Gastroesophageal sphincter (tissue), 4 donors: Measurements from ENCODE around the gene GFPT2. TPM values are rescaled to one million over a fixed set of nuclear protein-coding genes. Genes with fewer than 3 reads are reported as not detected.

ENCODE experiments used
- ATAC-seq: fragments of 150-250 bp; one replicate; pipeline ENCODE4 v1.9.1; 2016; ENCODE audit warnings: mild to moderate bottlenecking, moderate library complexity
- H3K27ac ChIP-seq, 4 donors: fragments of 200-600 bp; sonication (generic) in 3 of 4; 1 replicate in 3 of 4; 2 replicates in 1 of 4; pipeline ENCODE4 v1.5.1; 2016 to 2019
- H3K27me3 ChIP-seq: fragments of 200-600 bp; sonication (generic); one replicate; pipeline ENCODE4 v1.5.1; 2019
- H3K36me3 ChIP-seq, 2 donors: fragments of 200-600 bp; sonication (generic); one replicate each; pipeline ENCODE4 v1.5.1; 2019; ENCODE audit warnings: control low read depth in 1 of 2
- H3K4me1 ChIP-seq, 3 donors: fragments of 200-600 bp; sonication (generic); 1 replicate in 2 of 3; 2 replicates in 1 of 3; pipeline ENCODE4 v1.5.1; 2016 to 2019; ENCODE audit warnings: control low read depth in 2 of 3
- H3K4me3 ChIP-seq, 2 donors: fragments of 200-600 bp; sonication (generic); one replicate each; pipeline ENCODE4 v1.5.1; 2019; ENCODE audit warnings: mild to moderate bottlenecking in 1 of 2, moderate library complexity in 1 of 2
- H3K9me3 ChIP-seq, 3 donors: fragments of 200-600 bp; sonication (generic); one replicate each; pipeline ENCODE4 v1.5.1; 2017 to 2019; ENCODE audit warnings: control low read depth in 2 of 3
- CTCF ChIP-seq, 4 experiments: fragments of 200-600 bp in 2 of 4; fragments of 450-650 bp in 2 of 4; sonication (generic) in 1 of 4; IDR thresholded peaks; one replicate each; pipeline ENCODE4 v1.5.1; 2017 to 2019; ENCODE audit warnings: antibody characterized with exemption in 4 of 4, mild to moderate bottlenecking in 2 of 4, moderate library complexity in 2 of 4
- EP300 ChIP-seq: sonication (generic); formaldehyde crosslinking; IDR thresholded peaks from one replicate; pipeline ENCODE4 v1.6.1; 2017; ENCODE audit warnings: antibody characterized with exemption, mild to moderate bottlenecking
- POLR2A ChIP-seq, 2 donors: fragments of 450-650 bp; IDR thresholded peaks; one replicate each; pipeline ENCODE4 v1.6.1; 2017; ENCODE audit warnings: antibody characterized with exemption in 2 of 2, mild to moderate bottlenecking in 2 of 2, moderate library complexity in 1 of 2
- POLR2AphosphoS5 ChIP-seq: sonication (generic); formaldehyde crosslinking; IDR thresholded peaks from one replicate; pipeline ENCODE4 v1.6.1; 2017; ENCODE audit warnings: antibody characterized with exemption
- WGBS, 2 donors: methylation state at CpG; one replicate each; pipeline ENCODE4 v1.1.5; 2018; ENCODE audit warnings: low coverage in 1 of 2; 5-methylcytosine and 5-hydroxymethylcytosine counted together
- total RNA-seq, 4 donors: library from RNA; depleted of rRNA; stranded (reverse); fragments of >200 nt; gene quantifications; one replicate each; pipeline ENCODE4 v1.1.0, GENCODE V29; 2016

Gene GFPT2
- total RNA-seq, 4 donors from 2014 or later = 28.7 to 94.1 (median 34.1) TPM

GRCh38 chr5:180354966-180355365 is 1.8 kb upstream of the GFPT2 start:
- Histone ChIP-seq H3K9me3 (no peaks in the 10 kb centered on the region), H3K36me3 (no peaks in the 10 kb centered on the region), H3K27me3 (peaks cover 6% of the 10 kb centered on the region), H3K4me1 (peaks cover 0 to 41% (median 6%) of the 10 kb centered on the region in 3 donors), H3K4me3 (no peak overlapping the region), H3K27ac (no peak overlapping the region)
- WGBS, 2 donors = 80% methylated on average over 2 of the region's 5 CpGs; no CpG with 5 or more reads in 1 of the 2 donors
- TF ChIP-seq EP300 (no peak), POLR2A (IDR thresholded peaks at IDR 0.05) (no peak), POLR2AphosphoS5 (no peak), CTCF (IDR thresholded peaks at IDR 0.05) (no peak)
- ATAC-seq = no peak

GRCh38 chr5:180353980-180354452 is 880 bp upstream of the GFPT2 start:
- ATAC-seq = no peak
- Histone ChIP-seq H3K27me3 (peaks cover 6% of the 10 kb centered on the region), H3K36me3 (no peaks in the 10 kb centered on the region), H3K4me3 (peak overlapping the region; percentile 50 to 89), H3K4me1 (peaks cover 0 to 42% (median 6%) of the 10 kb centered on the region in 3 donors), H3K27ac (peak overlapping the region in 3 of 4 donors; percentile 57 to 86 (median 85)), H3K9me3 (no peaks in the 10 kb centered on the region)
- 0 to 33% methylated on average over 4 of the region's 36 CpGs for WGBS, 2 donors
- TF ChIP-seq POLR2AphosphoS5 (no peak), CTCF (IDR thresholded peaks at IDR 0.05) (no peak), POLR2A (IDR thresholded peaks at IDR 0.05) (no peak), EP300 (no peak)

- Histone ChIP-seq H3K36me3 (no peaks in the 10 kb centered on the region), H3K4me3 (peak overlapping the region; percentile 50 to 89), H3K4me1 (peaks cover 0 to 54% (median 6%) of the 10 kb centered on the region in 3 donors), H3K27me3 (peaks cover 6% of the 10 kb centered on the region), H3K27ac (peak overlapping the region; percentile 31 to 86 (median 86)), H3K9me3 (no peaks in the 10 kb centered on the region)
- WGBS, 2 donors = 0% methylated on average over 18 of the region's 95 CpGs; no CpG with 5 or more reads in 1 of the 2 donors
- peak; percentile 11 for ATAC-seq
- peak; percentile 14 for TF ChIP-seq POLR2AphosphoS5
- no peak for TF ChIP-seq POLR2A (IDR thresholded peaks at IDR 0.05)
- no peak for TF ChIP-seq CTCF (IDR thresholded peaks at IDR 0.05)
- no peak for TF ChIP-seq EP300
Observed at GRCh38 chr5:180352116-180353047, 754 bp downstream of the GFPT2 start.

GRCh38 chr5:180350711-180351465 is 2.2 kb downstream of the GFPT2 start:
- H3K4me1 ChIP-seq = peaks cover 0 to 58% (median 6%) of the 10 kb centered on the region in 3 donors
- WGBS, 2 donors = 69 to 75% methylated on average over 10 to 11 of the region's 11 CpGs
- peak overlapping the region in 3 of 4 donors; percentile 63 to 86 (median 85) for H3K27ac ChIP-seq
- H3K36me3 ChIP-seq = no peaks in the 10 kb centered on the region
- TF ChIP-seq CTCF (IDR thresholded peaks at IDR 0.05) = no peak
- no peak for ATAC-seq
- peaks cover 6% of the 10 kb centered on the region for H3K27me3 ChIP-seq
- H3K9me3 ChIP-seq = no peaks in the 10 kb centered on the region
- peak overlapping the region in 1 of 2 donors; percentile 89 for H3K4me3 ChIP-seq
